ENCODE measurements around the gene IFT172.

The IFT172 gene

DNA sequence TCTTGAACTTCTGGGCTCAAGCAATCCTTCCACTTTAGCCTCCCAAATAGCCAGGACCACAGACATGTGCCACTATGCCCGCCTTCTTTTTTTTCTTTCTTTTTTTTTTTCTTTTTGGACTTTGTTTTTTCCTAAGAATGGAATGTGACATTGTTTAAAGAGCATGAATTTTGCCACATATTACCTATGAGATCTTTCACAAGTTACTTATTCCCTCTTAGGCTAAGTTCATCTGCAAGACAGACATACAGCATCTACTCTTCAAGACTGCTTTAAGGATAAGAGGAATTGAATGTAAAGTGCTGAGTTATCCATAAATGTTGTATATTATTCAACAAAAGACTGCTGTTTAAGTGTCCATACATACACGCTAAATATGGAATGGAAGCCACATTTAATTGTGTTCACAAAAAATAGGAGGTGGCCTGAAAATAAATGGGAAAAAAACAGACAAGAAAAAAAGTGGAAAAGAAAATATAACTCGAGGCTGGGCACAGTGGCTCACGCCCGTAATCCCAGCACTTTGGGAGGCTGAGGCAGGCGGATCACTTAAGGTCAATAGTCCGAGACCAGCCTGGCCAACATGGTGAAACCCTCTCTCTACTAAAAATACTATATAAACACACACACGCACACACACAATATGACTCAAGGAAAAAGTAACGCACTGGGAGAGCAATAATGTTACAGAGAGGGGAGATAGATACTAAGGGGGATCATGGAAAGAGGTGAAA lies 77.0 kb downstream of the IFT172 start:
- peaks cover 9% of the 10 kb centered on the region for H3K9me3 Mint-ChIP-seq
- no peak overlapping the region for H3K27ac Mint-ChIP-seq
- H3K4me3 Mint-ChIP-seq, result no peak overlapping the region
- no peak for DNase-seq
- H3K4me1 Mint-ChIP-seq, result peaks cover 33% of the 10 kb centered on the region
- H3K36me3 Mint-ChIP-seq (ENCODE audit: low read depth), result peaks cover 7% of the 10 kb centered on the region
- TF ChIP-seq, protein P1, sequence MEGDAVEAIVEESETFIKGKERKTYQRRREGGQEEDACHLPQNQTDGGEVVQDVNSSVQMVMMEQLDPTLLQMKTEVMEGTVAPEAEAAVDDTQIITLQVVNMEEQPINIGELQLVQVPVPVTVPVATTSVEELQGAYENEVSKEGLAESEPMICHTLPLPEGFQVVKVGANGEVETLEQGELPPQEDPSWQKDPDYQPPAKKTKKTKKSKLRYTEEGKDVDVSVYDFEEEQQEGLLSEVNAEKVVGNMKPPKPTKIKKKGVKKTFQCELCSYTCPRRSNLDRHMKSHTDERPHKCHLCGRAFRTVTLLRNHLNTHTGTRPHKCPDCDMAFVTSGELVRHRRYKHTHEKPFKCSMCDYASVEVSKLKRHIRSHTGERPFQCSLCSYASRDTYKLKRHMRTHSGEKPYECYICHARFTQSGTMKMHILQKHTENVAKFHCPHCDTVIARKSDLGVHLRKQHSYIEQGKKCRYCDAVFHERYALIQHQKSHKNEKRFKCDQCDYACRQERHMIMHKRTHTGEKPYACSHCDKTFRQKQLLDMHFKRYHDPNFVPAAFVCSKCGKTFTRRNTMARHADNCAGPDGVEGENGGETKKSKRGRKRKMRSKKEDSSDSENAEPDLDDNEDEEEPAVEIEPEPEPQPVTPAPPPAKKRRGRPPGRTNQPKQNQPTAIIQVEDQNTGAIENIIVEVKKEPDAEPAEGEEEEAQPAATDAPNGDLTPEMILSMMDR (IDR thresholded peaks at IDR 0.05), result no peak
- peaks cover 24% of the 10 kb centered on the region for H3K27me3 Mint-ChIP-seq (ENCODE audit: low read depth, poor library complexity)

- TF ChIP-seq, protein P1 (IDR thresholded peaks at IDR 0.05), result no peak
- Mint-ChIP-seq H3K4me1 (peaks cover 40% of the 10 kb centered on the region), H3K4me3 (peak within 1 kb of the TSS; percentile 87), H3K27me3 (ENCODE audit: low read depth, poor library complexity) (peaks cover 24% of the 10 kb centered on the region), H3K36me3 (ENCODE audit: low read depth) (peaks cover 20% of the 10 kb centered on the region), H3K27ac (peak within 1 kb of the TSS; percentile 81), H3K9me3 (peaks cover 9% of the 10 kb centered on the region)
- peak; percentile 97 for DNase-seq
Measured at GRCh38 chr2:27409321-27410073, 80.0 kb downstream of the IFT172 start, which contains the start of gene PPM1G. TSS of gene PPM1G (minus strand) at chr2:27409591. CDS start at chr2:27409422, 169 bp downstream.

DNA sequence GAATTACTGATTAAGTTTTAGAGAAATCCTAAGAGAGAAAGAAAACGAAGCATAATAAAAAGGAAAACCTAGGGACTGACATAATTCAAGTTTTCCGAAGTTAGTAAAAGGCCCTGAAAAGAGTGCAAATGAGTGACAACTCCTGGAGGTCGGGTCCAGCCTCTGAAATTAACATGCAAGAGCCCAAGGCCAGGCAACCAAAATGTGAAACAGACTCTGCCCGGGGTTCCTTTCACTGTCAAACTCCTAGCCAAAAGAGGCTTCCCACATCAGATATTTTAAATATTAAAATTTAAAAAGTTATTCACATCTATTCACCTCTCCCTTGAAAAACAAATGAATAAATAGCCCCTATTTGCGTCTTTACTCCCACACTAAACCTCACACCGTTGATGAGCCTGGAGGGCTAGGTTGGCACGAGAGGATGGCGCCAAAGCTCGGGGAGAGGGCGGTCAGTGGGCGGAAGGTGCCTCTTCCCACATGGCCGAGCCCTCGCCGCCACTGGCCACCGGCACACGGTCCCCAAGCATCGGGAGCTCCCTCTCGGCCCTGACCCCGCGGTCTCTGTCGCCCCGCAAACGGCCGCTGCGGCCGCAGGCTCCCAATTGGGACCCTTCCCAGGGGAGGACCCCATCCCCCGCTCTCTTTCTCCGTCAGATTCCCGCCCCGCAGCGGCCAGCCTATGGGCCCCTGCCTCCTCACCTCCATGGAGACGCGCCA lies 80.8 kb downstream of the IFT172 start:
- H3K4me1 Mint-ChIP-seq, result peaks cover 40% of the 10 kb centered on the region
- peaks cover 22% of the 10 kb centered on the region for H3K27me3 Mint-ChIP-seq (ENCODE audit: low read depth, poor library complexity)
- TF ChIP-seq, protein P1 (IDR thresholded peaks at IDR 0.05), result no peak
- peak overlapping the region; percentile 77 for H3K27ac Mint-ChIP-seq
- DNase-seq, result peak; percentile 60
- H3K36me3 Mint-ChIP-seq (ENCODE audit: low read depth), result peaks cover 27% of the 10 kb centered on the region
- H3K4me3 Mint-ChIP-seq, result peak overlapping the region; percentile 85
- H3K9me3 Mint-ChIP-seq, result peaks cover 9% of the 10 kb centered on the region

DNA sequence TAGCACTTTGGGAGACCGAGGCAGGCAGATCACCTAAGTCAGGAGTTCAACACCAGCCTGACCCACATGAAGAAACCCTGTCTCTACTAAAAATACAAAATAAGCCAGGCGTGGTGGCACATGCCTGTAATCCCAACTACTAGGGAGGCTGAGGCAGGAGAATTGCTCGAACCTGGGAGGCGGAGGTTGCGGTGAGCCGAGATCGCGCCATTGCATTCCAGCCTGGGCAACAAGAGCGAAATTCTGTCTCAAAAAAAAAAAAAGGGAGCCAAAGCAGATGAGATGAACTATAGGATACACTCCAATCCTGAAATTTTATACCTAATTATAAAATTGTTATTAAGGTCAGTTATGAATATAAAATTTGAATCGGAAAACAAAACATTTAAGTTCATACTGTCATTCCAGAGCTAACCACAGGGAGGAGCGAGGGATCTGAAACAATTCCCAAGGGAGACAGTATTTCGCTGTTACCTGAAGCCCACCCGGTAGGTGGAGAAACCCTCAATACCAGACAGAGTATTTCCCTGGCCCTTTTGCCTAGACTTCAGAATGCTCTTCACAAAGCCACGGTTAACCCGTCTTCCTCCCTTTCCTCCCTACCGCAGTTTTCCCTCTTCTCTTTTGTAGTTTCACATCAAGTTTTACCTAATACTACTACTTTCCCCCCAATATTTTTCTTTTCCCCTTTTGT lies 81.6 kb downstream of the IFT172 start:
- Mint-ChIP-seq H3K27ac (peak overlapping the region; percentile 22), H3K36me3 (ENCODE audit: low read depth) (peaks cover 33% of the 10 kb centered on the region), H3K4me3 (peak overlapping the region; percentile 85), H3K9me3 (peaks cover 9% of the 10 kb centered on the region), H3K27me3 (ENCODE audit: low read depth, poor library complexity) (peaks cover 18% of the 10 kb centered on the region), H3K4me1 (peaks cover 39% of the 10 kb centered on the region)
- peak; percentile 31 for DNase-seq
- TF ChIP-seq, protein P1 (IDR thresholded peaks at IDR 0.05), result peak; percentile 63

DNA sequence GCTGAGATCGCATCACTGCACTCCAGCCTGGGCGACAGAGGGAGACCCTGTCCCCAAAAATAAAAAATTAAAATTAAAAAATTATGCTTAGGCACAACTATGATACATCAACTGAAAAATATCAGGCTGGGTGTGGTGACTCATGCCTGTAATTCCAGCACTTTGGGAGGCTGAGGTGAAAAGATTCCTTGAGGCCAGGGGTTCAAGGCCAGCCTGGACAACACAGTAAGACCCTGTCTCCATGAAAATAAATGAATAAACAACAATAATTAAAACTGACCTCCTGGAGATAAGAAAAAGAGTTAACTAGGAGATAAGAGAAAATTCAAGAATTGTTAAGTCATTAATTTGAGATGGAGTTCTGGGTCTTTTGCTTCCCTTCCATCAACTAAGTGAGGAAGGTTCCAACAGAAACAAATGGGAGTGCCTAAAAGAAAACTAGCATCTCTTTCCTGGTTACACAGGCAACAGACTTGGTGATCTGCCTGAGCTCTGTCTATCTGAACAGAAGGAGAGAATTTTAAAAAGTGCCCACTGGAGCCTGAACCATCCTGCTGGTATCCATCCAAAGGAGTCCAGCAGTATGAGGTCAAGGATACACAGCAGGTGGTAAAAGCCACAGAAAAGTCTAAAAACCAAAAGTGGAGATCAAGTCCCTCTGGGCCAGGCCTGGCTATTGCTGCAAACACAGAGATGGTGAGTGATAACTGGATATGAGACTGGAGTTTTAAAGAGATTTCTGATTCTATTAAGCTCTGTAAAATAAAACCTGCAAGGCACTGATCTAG lies 89.0 kb downstream of the IFT172 start:
- Mint-ChIP-seq H3K27me3 (ENCODE audit: low read depth, poor library complexity) (no peaks in the 10 kb centered on the region), H3K4me3 (no peak overlapping the region), H3K9me3 (peaks cover 4% of the 10 kb centered on the region), H3K4me1 (no peaks in the 10 kb centered on the region), H3K36me3 (ENCODE audit: low read depth) (peaks cover 48% of the 10 kb centered on the region), H3K27ac (peak overlapping the region; percentile 74)
- TF ChIP-seq, protein P1 (IDR thresholded peaks at IDR 0.05), result no peak
- no peak for DNase-seq

Measured in nephron progenitor cell (in vitro differentiated cells).